GF-D8 (cell line): Measurements from ENCODE around the gene RARRES1.

Experiments
- DNase-seq: peaks from one replicate; lab custom pipeline; 2025; lab: John Stamatoyannopoulos, UW

Gene RARRES1

DNA sequence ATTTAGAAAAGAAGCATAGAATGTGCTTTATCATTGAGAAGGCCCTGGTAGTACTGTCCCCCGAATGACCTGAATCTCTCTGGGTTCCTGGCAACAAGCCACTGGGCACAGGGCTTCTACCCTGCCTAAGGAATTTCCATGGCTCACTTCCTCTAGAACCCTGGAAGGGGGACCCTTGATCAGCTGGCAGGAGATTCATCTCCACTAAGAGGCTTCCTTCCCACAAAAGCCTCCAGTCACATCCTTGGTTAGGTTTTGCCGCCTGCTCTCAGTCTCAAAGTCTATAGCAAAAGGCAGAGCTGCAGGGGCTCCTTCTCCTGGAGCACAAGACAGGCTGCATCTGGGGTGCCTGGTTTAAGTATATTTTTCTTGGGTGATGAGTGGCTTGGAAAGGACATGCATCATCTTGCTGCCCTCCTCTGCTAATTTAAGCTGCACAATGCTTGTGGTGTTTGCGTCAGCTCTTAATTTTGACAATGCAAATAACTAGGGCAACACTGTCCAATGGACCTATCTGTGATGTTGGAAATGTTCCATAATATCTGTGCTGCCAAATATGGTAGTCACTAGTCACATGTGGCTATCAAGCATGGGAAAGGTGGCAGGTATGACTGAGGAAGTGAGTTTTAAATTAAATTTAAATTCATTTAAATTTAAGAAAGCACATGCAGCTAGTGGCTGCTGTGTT, 33.4 kb upstream of the RARRES1 start:
- DNase-seq = no peak

DNA sequence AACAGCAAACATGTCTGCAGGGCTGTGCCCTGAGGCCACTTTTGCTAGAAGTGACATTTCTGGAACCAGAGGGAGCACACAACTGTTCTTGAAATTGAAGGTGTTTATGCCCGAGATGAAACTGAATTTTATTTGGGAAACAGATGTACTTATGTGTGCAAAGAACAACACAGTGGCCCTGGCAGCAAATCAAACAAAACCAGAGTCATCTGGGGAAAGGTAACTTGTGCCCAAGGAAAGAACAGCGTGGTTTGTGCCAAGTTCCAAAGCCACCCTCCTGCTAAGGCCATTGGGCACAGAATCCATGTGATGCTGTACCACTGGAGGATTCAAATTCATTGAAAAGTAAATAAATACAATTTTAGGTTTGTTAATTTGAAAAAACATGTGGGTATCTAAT, 31.2 kb upstream of the RARRES1 start:
- DNase-seq = no peak

DNA sequence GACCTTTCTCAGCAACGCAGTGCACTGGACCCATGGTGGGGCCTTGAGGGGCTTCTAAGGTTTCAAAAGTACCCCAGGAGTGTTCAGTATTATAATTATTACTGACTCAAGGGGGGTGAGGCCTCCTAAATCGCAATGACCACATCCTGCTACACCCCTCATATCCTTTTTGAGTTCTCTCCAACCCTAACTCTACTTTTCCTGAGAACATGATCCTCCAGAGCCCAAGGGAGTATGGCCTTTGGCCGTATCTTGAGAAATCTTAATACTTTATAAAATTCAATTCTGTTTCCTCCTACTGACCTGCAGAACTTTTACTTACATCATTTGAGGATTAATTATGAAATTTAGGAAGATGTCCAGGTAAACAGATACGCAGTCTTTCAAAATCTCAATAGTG, 30.4 kb upstream of the RARRES1 start:
- no peak for DNase-seq

DNA sequence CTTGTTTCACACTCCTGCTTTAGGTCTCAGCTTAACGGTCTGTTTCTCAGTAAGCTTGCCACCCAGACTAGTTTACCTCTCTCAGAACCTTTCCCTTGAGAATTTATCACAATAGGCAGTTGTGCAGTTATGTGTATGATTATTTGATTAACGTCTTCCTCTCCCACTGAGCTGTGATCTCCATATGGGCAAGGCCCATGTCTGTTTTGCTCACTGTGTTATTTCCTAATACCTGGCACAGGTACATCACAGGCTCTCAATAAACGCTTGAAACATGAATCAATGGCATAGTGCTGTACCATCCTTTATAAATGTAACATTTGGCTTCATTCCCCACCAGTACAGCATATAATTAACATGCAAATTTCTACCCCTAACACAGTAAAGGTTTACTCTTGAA, 29.1 kb upstream of the RARRES1 start:
- no peak for DNase-seq

DNA sequence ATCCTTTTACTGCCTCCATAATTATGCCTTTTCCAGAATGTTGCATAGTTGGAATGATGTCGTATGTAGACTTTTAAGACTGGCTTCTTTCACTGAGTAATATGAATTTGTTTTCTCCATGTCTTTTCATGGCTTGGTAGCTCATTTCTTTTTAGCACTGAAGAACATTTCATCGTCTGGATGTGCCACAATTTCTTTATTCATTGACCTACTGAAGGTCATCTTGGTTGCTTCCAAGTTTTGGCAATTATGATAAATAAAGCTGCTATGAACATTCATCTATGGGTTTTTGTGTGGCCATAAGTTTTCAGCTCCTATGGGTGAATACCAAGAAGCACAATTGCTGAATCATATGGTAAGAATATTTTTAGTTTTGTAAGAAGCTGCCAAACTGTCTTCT, 23.2 kb upstream of the RARRES1 start:
- DNase-seq = no peak

DNA sequence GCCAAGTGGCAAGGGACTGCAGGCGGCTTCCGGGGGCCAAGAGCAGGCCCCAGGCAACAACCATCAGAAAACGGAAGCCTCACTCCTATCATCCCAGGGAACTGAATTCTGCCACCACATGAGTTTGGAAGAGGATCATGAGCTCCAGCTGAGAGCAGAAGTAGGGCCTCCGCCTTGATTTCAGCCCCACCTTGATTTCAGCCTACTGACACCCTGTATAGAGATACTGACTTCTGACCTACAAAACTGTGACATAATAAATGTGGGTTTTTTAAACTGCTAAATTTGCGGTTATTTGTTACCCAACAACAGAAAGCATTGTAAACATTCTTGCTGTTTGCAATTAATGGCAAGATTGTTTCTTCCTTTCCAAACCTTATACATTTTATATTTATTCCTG, 21.6 kb upstream of the RARRES1 start:
- DNase-seq = no peak

DNA sequence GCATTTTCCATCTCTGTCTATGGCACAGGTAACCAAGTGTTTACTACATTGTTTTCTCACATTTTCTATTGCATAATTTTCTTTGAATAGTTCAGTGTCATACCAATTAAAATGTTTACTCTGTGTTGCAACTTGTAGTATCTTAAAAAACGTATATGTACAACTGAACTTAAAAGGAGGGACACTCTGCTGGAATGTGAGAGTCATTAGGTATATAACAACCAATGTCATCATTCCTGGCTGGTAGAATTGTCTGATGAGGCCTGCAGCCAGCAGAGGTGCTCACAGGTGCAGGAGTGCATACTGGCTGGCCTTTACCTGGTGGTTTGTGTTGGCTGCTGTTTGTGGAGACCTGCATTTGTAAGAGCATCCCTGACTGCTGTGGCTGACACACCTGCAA, 19.1 kb upstream of the RARRES1 start:
- no peak for DNase-seq

DNA sequence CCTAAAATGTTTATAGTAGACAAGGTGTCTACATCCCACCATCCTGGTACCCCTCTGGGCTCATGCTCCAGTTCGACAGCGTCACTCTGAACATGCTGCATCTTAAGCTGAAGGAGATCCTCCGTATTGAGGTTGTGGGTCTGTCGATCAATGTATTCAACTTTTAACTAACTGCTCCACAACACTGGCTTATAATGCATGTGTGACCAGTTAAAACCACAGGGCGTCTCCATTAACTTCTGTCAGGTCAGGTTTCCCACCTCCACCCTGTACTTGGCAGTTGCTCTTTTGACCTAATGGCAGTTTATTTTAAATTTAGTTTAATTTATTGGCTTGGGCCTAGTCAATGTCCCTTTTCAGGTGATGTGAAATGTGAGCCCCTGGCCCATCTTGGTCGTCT, 17.8 kb upstream of the RARRES1 start:
- no peak for DNase-seq

DNA sequence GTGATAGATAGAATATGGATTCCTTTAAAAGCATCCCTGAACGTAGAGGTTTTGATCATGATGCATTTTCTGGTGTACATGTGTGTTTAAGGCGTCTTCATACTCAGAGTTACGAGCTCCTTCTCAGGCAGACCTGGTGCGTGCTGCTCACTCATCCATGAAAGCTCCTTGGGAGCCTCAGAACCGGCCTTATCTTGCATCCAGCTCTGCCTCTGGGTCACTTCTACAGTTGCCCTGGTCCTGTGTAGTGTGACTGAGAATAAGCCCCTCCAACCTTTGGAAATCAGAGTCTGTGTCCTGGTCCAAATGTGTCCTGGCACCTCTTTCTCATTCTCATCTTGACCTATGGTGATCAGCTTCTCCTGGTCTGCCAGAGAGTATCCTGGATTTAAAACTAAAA, 17.3 kb upstream of the RARRES1 start:
- no peak for DNase-seq

DNA sequence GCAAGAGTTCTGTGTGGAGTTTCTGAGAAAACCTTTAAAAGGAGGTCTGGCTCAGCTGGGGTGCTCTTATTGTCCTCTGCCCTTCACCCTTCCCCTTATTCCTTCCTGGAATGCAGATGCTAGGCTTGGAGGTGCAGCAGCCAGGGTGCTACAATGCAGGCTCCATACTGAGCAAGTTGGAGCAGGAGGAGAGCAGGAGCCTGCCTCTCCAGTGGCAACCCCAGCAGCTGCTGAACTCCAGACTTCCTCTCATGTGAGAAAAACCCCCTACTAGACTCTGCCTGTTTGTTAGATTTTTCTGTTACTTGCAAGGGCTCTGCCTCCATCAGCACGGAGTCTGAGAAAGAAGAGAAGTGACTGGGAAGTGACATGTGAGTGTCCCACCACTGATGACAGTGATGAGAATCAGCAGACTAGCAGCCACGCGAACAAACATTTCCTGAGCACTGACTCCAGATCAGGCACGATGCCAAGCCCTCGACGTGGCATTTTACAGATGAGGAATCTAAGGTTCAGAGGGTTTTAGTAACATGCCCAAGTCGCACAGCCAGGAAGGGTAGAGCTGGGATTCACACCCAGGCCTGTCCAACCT, 16.1 kb upstream of the RARRES1 start:
- DNase-seq = no peak

DNA sequence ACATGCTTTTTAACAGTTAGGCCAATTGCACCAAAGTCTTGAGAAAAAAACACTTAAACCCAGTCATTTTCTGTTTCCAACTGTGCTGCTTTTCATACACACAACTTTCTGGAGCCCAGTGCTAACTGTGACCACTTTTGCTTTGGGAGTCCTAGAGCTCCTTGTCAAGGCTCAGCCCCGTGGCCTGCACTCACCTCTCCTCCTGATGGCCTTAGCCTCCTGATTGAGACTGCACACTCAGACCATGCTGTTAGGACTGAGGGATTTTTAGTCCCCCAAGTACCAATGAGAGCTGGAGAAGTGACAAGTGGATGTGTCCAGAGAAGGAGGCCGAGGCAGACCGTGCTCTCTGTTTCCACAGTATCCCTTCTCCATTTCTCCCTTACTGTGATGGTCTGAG, 15.2 kb upstream of the RARRES1 start:
- DNase-seq = no peak

DNA sequence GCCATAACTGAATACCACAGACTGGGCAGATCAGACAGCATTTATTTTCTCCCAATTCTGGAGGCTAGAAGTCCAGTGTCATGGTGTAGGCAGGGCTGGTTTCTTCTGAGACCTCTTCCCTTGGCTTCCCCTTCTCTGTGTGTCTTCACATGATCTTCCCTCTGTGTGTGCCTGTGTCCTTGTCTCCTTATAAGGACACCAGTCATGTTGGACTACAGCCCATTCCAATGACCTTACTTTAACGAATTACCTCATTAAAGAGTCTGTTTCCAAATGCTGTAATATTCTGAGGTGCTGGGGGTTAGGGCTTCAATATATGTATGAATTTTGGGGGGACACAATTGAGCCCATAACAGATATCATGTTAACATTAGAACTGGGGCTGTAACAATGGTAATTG, 13.3 kb upstream of the RARRES1 start:
- DNase-seq = no peak

DNA sequence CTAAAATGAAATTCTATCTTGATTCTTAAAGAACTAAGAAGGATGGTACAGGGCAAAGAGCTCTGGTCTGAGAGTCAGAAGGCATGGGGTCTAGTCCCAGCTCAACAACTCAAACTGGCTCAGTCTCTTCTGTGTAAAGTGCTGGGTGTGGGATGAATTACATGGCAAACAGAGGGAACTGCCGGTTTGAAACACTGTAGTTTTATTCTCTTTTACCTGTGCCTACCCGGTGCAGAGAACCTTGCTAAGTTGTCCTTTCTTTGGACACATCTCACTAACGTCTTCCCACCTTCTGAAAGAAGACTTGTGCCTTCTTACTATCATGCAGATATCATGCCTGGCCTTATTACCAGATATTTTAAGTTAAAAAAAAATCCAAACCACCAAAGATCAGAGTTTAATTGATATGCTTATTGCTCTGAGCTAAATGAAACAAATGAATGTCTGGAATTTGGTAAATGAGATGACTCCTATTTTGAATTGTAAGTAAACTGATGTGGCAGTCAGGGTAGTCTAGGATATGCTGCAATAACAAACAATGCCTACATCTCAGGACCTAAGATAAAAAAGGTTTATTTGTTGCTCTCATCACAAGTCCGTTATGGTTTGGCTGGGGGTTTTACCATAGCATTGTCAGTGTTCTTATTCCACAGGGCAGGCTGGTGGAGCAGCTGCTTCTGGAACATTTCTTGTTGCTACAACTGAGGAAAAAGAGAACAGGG, 12.5 kb upstream of the RARRES1 start:
- no peak for DNase-seq

DNA sequence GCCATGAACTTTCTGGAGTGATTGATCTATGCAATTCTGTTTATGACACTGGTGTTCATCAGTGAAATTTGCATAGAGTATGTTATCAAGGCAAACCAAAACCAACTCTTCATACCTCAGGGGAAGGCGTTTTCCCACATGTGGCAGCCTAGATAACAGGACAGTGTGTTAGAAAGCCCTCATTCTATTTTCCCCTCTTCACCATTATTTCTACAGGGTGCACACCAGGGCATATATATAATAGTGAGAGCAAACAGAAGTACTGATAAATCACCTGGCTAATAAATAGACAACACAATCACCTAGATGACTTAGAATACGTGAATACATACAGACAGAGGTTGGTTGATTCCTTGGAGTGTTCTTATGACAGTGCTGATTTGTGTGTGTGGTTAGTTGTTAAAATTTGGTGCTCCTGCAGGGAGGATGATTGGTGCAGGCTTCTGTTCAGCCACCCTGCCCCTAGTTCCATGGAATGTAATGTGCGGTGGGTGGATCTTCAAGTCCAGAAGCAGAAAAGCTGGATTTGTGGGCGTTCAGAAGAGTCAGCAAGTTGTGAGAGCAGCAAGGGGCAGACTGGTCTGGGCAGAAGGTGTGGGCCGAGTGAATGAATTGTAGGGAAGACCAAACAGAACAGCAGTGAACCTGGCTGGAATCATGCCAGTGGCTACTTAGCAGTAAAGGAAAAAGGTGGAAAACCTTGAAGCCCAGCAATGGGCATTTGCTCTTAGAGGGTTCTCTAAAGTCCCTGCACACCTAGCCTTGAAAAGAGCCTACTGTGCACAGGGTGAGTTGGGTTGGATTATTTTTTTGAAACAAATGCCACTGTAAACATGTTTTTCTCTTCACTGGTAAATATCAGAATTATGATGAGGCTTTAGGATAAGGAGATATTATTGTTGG, 11.7 kb upstream of the RARRES1 start:
- DNase-seq = no peak

DNA sequence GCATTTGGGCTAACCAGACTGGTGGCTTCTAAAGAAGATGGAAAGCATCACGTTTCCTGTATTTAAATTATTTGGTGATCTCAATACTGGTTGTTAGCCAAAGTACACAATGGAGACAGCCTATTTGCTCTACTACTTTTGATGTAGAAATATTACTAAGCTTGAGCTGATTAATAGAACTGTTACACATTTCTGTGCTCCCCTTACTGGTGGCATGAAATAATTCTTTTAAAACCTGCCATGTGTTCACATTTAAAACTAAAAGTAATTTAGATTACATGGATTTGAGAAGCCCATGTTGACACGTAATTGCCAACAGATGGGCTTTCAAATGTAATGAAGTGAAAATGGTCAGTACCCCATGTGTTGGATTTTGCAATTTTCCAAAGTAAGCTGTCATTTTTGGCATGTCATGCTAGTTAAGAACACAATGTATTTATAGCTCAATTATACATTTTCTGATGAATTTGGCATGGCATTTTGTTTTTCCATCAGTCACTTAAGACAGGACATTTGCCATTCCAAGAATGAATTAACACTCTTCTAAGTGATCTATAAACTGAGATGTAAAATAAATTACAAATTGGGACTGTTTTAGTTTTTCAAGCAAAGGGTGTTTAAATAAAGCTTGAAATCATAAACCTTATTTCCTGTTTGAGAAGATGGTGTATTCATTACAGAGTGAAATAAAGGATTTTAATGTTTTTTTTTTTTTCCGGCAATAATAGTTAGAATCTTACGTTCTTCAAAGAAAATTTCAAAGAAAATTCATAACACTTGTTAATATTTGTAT, 10.8 kb upstream of the RARRES1 start:
- DNase-seq = no peak

DNA sequence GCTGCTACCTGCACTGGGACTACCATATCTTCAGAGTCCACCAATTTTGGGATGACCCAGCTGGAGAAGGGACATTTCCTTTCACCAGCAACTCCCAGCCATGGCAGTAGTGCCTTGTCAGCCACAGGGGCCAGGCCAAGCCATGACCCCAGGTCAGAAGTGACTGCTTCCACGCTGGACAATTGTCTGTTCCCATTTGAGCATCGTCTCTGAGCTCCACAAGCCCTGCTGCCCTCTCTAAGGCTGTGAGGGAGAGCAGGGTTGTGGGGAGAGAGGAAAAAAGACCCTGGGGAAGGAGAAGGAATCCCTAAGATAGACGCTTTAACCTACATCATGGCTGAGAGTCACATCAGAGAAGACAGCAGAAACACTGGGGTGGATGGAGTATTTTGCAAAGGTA, 7.4 kb upstream of the RARRES1 start:
- DNase-seq = no peak

DNA sequence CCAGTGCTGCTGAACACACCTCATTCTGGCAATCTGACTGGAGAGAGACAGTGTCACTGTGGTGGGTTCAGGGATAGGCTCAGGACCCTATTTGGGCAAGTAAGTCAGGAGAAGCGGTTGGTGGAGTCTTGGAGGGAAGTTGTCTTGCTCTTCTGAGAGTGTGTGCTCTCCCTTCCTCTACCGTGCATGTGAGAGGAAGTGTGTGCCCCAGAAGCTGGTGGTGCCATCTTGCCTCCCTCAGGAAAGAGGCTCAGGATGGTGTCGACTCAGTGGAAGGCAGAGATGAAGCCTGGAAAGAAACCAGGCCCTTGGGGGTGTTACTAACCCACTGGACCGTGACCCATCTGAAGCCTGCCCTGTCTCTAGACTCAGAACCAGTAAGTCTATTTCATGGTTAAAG, 6.8 kb upstream of the RARRES1 start:
- DNase-seq = no peak

DNA sequence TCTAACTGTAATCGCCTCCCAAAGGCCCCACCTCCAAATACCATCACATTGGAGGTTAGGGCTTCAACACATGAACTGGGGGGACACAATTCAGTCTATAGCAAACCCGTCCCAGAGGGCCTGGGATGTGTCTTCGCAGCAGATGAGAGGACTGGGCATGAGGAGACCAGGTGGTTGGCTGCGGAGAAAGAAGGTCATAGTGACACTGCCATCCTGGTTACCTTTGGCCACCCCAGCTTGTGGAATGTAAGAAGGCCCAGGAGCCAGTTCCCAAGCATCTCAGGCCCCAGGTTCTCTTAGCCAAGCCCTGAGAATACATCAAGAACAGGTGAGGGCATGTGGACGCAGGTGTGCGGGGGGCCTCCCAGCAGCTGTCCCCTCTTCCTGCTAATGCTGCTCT, 6.4 kb upstream of the RARRES1 start:
- DNase-seq = no peak

DNA sequence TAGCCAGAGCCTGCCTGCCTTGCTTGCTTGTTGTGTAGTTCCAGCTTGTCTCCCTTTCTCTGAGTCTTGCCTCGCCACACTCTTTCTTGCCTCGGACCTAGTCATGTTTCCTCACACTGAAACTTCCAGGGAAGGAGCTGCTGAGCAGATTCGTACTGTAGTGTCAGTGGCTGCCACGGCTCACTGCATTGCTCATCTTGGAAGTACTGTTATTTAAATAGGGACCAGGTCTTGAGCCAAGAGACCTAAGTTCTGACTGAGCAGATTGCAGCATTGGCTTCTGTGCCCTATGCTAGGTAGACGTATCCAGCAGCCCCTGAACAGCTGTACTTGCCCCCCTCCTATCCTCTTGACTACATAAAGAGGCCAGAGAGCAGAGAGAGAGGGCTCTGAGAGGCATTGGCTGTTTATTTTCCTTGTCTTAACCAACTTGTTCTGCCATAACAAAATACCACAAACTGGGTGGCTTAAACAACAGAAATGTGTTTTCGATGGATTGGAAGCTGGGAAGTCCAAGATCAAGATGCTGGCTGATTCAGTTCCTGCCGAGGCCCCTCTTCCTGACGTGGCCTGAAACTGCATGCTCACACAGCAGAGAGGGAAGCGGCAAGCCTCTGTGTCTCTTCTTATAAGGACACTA, 5.8 kb upstream of the RARRES1 start:
- DNase-seq = no peak

DNA sequence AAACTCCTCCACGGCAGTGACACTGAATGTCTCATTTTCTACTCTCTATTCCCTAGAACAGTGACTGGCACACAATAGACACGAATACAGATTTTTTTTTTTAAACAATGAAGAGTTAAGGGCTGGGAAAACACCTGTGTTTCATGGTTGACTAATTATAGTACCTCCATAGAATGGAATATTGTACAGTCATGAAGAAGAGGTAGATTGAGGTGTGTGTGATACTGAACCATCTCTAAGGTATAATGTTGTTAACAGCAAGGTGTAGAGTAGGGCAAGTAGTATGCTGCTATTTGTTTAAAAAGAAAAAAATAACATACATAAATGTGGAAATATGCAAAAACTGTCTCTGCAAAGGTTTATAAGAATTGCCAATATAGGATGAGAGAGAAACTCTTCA, 5.2 kb upstream of the RARRES1 start:
- DNase-seq = no peak

DNA sequence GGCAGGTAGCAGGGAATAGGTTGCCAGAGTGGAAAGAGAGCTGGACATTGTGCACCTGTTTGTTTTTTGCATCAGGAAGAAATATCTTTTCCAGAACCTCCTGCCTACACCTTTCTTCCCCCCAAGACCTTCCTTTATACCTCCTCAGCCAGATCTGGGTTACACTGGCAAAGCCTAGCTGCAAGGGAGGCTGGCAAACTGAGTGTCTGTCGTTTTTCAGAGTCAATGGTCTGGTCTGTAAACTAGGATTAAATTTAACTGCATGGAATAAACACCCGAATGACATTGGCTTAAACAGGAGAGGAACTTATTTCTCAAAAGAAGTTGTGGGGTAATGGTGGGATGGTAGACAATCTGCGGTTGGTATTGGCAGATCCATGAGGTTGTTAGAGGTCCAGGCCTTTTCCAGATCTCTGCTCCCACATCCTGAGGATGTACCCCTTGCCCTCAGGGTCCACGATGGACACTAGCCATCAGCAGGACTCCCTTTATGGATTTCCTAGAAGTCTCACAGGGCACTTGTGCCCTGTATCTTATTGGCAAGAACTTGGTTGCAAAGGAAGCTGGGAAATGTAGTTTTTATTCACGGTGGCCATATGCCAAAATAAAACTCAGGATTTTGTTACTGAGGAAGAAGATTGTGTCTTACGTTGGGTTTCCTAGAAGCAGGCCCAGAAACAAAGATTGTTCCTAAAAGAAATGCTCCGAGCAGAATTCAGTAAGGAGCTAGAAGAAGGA, 3.2 kb upstream of the RARRES1 start:
- DNase-seq = no peak
